Measurements from ENCODE around the gene TRAF6. TPM values are rescaled to one million over a fixed set of nuclear protein-coding genes. Genes with fewer than 3 reads are reported as not detected.

The TRAF6 gene
- total RNA-seq, 1 experiment from 2014 or later: 10.9 TPM

DNA sequence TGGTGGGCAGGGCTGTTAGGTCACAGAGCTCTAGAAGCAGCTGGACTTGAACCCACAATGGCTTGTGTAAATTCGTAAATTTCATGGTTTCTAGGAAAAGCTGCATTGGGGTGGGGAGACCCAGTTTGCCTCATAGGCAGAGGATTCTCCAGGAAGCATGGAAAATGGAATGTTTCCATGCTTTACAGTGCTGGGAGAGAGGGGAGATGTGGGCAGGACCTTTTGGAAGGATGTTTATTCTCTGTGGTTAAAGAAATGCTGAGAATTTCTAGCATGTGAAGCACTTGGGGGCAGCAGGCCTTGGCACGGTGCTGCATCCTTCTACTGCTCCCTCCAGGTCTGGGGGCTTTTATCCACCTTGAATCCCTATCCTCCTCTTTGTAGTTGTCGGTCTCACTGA is 46.3 kb downstream of the TRAF6 start:
- intact Hi-C loops (cut with micrococcal nuclease; ENCODE audit: unreplicated experiment): no loop called here
- H3K27me3 ChIP-seq (replicated peaks; ENCODE audit: control insufficient read depth, insufficient read depth, low read length): no peaks in the 10 kb centered on the region
- TF ChIP-seq, protein P1, sequence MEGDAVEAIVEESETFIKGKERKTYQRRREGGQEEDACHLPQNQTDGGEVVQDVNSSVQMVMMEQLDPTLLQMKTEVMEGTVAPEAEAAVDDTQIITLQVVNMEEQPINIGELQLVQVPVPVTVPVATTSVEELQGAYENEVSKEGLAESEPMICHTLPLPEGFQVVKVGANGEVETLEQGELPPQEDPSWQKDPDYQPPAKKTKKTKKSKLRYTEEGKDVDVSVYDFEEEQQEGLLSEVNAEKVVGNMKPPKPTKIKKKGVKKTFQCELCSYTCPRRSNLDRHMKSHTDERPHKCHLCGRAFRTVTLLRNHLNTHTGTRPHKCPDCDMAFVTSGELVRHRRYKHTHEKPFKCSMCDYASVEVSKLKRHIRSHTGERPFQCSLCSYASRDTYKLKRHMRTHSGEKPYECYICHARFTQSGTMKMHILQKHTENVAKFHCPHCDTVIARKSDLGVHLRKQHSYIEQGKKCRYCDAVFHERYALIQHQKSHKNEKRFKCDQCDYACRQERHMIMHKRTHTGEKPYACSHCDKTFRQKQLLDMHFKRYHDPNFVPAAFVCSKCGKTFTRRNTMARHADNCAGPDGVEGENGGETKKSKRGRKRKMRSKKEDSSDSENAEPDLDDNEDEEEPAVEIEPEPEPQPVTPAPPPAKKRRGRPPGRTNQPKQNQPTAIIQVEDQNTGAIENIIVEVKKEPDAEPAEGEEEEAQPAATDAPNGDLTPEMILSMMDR (IDR thresholded peaks at IDR 0.05; ENCODE audit: insufficient read depth in 1 of 2, low read depth in 1 of 2, low read length in 1 of 2, severe bottlenecking in 1 of 2, unreplicated experiment in 1 of 2): no peak
- H3K9me3 Mint-ChIP-seq (ENCODE audit: unreplicated experiment): no peaks in the 10 kb centered on the region
- DNase-seq: no peak
- no peak overlapping the region for H3K4me3 Mint-ChIP-seq (ENCODE audit: unreplicated experiment)
- no peaks in the 10 kb centered on the region for H3K9me3 ChIP-seq
- H3K36me3 ChIP-seq (ENCODE audit: control insufficient read depth, insufficient read depth, low read length): no peaks in the 10 kb centered on the region
- no peaks in the 10 kb centered on the region for H3K36me3 Mint-ChIP-seq (ENCODE audit: insufficient read depth, unreplicated experiment)
- CTCF ChIA-PET: no interaction called here
- no peaks in the 10 kb centered on the region for H3K27me3 Mint-ChIP-seq (ENCODE audit: insufficient read depth, unreplicated experiment)
- H3K4me1 ChIP-seq: peaks cover 5% of the 10 kb centered on the region; the same call in 1 of the 2 replicates
- POLR2A ChIA-PET: no interaction called here
- H3K27ac Mint-ChIP-seq (ENCODE audit: unreplicated experiment): no peak overlapping the region
- no TSS peak for BruUV-seq (replicated peaks)
- H3K4me1 Mint-ChIP-seq (ENCODE audit: low read depth, unreplicated experiment): peaks cover 10% of the 10 kb centered on the region
- H3K4me3 ChIP-seq (ENCODE audit: low read depth, low read length): no peak overlapping the region

DNA sequence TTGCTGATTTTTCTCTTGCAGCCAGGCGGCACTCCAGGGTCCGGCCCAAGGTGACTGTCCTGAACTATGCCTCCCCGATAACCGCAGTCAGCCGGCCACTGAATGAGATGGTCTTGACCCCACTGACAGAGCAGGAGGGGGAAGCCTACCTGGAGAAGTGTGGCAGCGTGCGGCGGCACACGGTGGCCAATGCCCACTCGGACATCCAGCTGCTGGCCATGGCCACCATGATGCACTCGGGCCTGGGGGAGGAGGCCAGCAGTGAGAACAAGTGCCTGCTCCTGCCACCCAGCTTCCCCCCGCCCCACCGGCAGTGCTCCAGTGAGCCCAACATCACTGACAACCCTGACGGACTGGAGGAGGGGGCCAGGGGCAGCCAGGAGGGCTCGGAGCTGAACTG is 47.8 kb downstream of the TRAF6 start:
- BruUV-seq (replicated peaks): no TSS peak

DNA sequence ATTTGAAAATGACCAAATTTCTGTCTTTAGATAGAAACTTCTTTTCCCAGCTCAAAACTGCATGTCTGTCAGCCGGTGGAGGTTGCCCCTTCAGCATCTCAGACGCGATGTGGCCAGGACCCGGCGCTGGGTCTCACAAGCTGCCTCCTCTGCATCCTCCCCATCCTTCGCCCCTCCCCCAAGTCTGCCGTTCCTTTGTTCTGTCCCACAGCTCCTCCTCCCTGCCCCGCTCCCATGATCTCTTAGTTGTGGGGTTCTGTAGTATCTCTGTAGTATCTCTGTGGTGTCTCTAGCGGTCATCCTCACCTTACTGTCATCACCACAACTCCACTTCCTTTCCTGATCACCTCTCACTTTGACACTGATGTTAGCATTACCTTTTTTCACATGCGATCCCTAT is 49.9 kb downstream of the TRAF6 start:
- H3K4me1 ChIP-seq: peaks cover 3% of the 10 kb centered on the region
- DNase-seq: no peak
- H3K4me3 ChIP-seq (ENCODE audit: low read depth, low read length): no peak overlapping the region
- Mint-ChIP-seq H3K27me3 (ENCODE audit: insufficient read depth, unreplicated experiment) (no peaks in the 10 kb centered on the region), H3K36me3 (ENCODE audit: insufficient read depth, unreplicated experiment) (no peaks in the 10 kb centered on the region), H3K4me1 (ENCODE audit: low read depth, unreplicated experiment) (peaks cover 5% of the 10 kb centered on the region), H3K9me3 (ENCODE audit: unreplicated experiment) (no peaks in the 10 kb centered on the region), H3K27ac (ENCODE audit: unreplicated experiment) (no peak overlapping the region), H3K4me3 (ENCODE audit: unreplicated experiment) (no peak overlapping the region)
- CTCF ChIA-PET: no interaction called here
- no peaks in the 10 kb centered on the region for H3K36me3 ChIP-seq (ENCODE audit: control insufficient read depth, insufficient read depth, low read length)
- intact Hi-C loops (cut with micrococcal nuclease; ENCODE audit: unreplicated experiment): no loop called here
- TF ChIP-seq, protein P1 (IDR thresholded peaks at IDR 0.05; ENCODE audit: insufficient read depth in 1 of 2, low read depth in 1 of 2, low read length in 1 of 2, severe bottlenecking in 1 of 2, unreplicated experiment in 1 of 2): no peak
- H3K9me3 ChIP-seq: no peaks in the 10 kb centered on the region
- BruUV-seq (replicated peaks): no TSS peak
- no peaks in the 10 kb centered on the region for H3K27me3 ChIP-seq (replicated peaks; ENCODE audit: control insufficient read depth, insufficient read depth, low read length)
- POLR2A ChIA-PET: no interaction called here

More for the DNA sequence above, 47.8 kb downstream of the TRAF6 start:
- CTCF ChIA-PET: no interaction called here
- H3K4me1 Mint-ChIP-seq (ENCODE audit: low read depth, unreplicated experiment): peaks cover 3% of the 10 kb centered on the region
- DNase-seq: no peak
- no peak overlapping the region for H3K27ac Mint-ChIP-seq (ENCODE audit: unreplicated experiment)
- intact Hi-C loops (cut with micrococcal nuclease; ENCODE audit: unreplicated experiment): no loop called here
- no peaks in the 10 kb centered on the region for H3K36me3 ChIP-seq (ENCODE audit: control insufficient read depth, insufficient read depth, low read length)
- H3K4me1 ChIP-seq: peaks cover 4% of the 10 kb centered on the region; the same call in 1 of the 2 replicates
- H3K27me3 Mint-ChIP-seq (ENCODE audit: insufficient read depth, unreplicated experiment): no peaks in the 10 kb centered on the region
- POLR2A ChIA-PET: no interaction called here
- no peaks in the 10 kb centered on the region for H3K27me3 ChIP-seq (replicated peaks; ENCODE audit: control insufficient read depth, insufficient read depth, low read length)
- H3K4me3 Mint-ChIP-seq (ENCODE audit: unreplicated experiment): no peak overlapping the region
- TF ChIP-seq, protein P1 (IDR thresholded peaks at IDR 0.05; ENCODE audit: insufficient read depth in 1 of 2, low read depth in 1 of 2, low read length in 1 of 2, severe bottlenecking in 1 of 2, unreplicated experiment in 1 of 2): no peak
- H3K4me3 ChIP-seq (ENCODE audit: low read depth, low read length): no peak overlapping the region
- no peaks in the 10 kb centered on the region for H3K9me3 Mint-ChIP-seq (ENCODE audit: unreplicated experiment)
- no peaks in the 10 kb centered on the region for H3K9me3 ChIP-seq
- no peaks in the 10 kb centered on the region for H3K36me3 Mint-ChIP-seq (ENCODE audit: insufficient read depth, unreplicated experiment)
